Ovary (tissue), 9 donors: ENCODE results near the gene STMND1. TPM values are rescaled to one million over a fixed set of nuclear protein-coding genes. Genes with fewer than 3 reads are reported as not detected.
A peak's percentile ranks its signal among the peaks of the same experiment; 100 is the strongest.

Experiments
- DNase-seq, 5 donors: peaks; one replicate each; pipeline ENCODE4 v3.0.0-alpha.2; 2019 to 2020
- H3K27ac ChIP-seq, 2 donors: fragments of 200-600 bp; one replicate each; pipeline versions ENCODE4 v1.5.1 to v1.8.0; 2019 to 2022
- H3K27me3 ChIP-seq: fragments of 200-600 bp; one replicate; pipeline ENCODE4 v1.8.0; 2022
- H3K36me3 ChIP-seq: fragments of 200-600 bp; sonication (generic); one replicate; pipeline ENCODE4 v1.5.1; 2019
- H3K4me1 ChIP-seq: one replicate; pipeline ENCODE4 v1.8.1; 2013; ENCODE audit warnings: mild to moderate bottlenecking, moderate library complexity; ENCODE audit not compliant: insufficient read depth
- H3K4me3 ChIP-seq: fragments of 200-600 bp; sonication (generic); one replicate; pipeline ENCODE4 v1.5.1; 2017
- H3K9me3 ChIP-seq, 2 donors: fragments of 200-600 bp in 1 of 2; sonication (generic) in 1 of 2; one replicate each; pipeline versions ENCODE4 v1.5.1 to v1.8.1; 2013 to 2019; ENCODE audit warnings: mild to moderate bottlenecking in 1 of 2, moderate library complexity in 1 of 2
- CTCF ChIP-seq, 3 donors: fragments of 450-650 bp in 2 of 3; fragments of 200-600 bp in 1 of 3; IDR thresholded peaks; one replicate each; pipeline versions ENCODE4 v1.5.1 to v1.8.0; 2016 to 2022; ENCODE audit warnings: antibody characterized with exemption in 3 of 3, mild to moderate bottlenecking in 1 of 3
- EP300 ChIP-seq: sonication (generic); formaldehyde crosslinking; IDR thresholded peaks from one replicate; pipeline ENCODE4 v1.6.1; 2017; ENCODE audit warnings: antibody characterized with exemption
- POLR2A ChIP-seq: fragments of 450-650 bp; IDR thresholded peaks from one replicate; pipeline ENCODE4 v1.6.1; 2017; ENCODE audit warnings: antibody characterized with exemption, mild to moderate bottlenecking, moderate library complexity
- WGBS, 3 donors: extraction: QIAGEN DNeasy Blood & Tissue Kit in 1 of 3; methylation state at CpG; one replicate each; pipeline versions ENCODE4 v1.1.5 to v1.1.7; 2013 to 2017; 5-methylcytosine and 5-hydroxymethylcytosine counted together
- intact Hi-C, 4 donors: fragments of 100-400 bp; cut with DNase I; formaldehyde crosslinking; loops; one replicate each; pipeline versions ENCODE4 v1.11.0 to v1.15.1; 2022 to 2023
- polyA plus RNA-seq, 2 donors: library from polyadenylated mRNA; stranded (reverse); fragments of 200-250 nt in 1 of 2; fragments of 350-450 nt in 1 of 2; fragmentation: Illumina TruSeq in 1 of 2; extraction: RNeasy Lipid Tissue Mini Kit (QIAGEN cat#74804) in 1 of 2; gene quantifications; one replicate each; pipeline ENCODE4 v1.2.3, GENCODE V29; 2013 to 2014
- total RNA-seq, 7 donors: library from RNA; depleted of rRNA in 2 of 7; stranded (reverse); fragments of >200 nt in 2 of 7; fragmentation: NEBNext Ultra II Directional in 3 of 7; extraction: Animal tissue kit (Norgen Biotek cat#: 25700) in 3 of 7; gene quantifications; one replicate each; pipeline versions ENCODE4 v1.1.0 to v1.2.4, GENCODE V29; 2016 to 2023
- donor health status: DM: no; HTN: no; CAD: no; lungs with moderate emphysema.
- donor health status: DM: no; HTN: no; CAD: no.
- donor health status: Bipolar disorder and iron deficiency.
- donor health status: DM: yes; HTN: yes; CAD: no.
- donor health status: DM: no; HTN: no; CAD: no.
- donor health status: DM: yes; HTN: yes; CAD: no.

The STMND1 gene
- total and polyA plus RNA-seq, 9 donors: 0.07 to 8.6 (median 0.70) TPM; not detected in 5

- Histone ChIP-seq H3K9me3 (no peaks in the 10 kb centered on the region), H3K27me3 (no peaks in the 10 kb centered on the region), H3K27ac (no peak overlapping the region), H3K4me3 (no peak overlapping the region), H3K36me3 (no peaks in the 10 kb centered on the region), H3K4me1 (no peaks in the 10 kb centered on the region)
- WGBS, 3 donors: 57 to 68% (median 63%) methylated on average over 5 of the region's 5 CpGs
- intact Hi-C loops: no loop called here
- no peak for DNase-seq
- TF ChIP-seq CTCF (IDR thresholded peaks at IDR 0.05) (no peak), POLR2A (no peak), EP300 (no peak)
Observed at GRCh38 chr6:17081860-17082508, 19.9 kb upstream of the STMND1 start.

GRCh38 chr6:17083397-17083796 is 18.5 kb upstream of the STMND1 start:
- H3K4me3 ChIP-seq: no peak overlapping the region
- WGBS, 3 donors: 82 to 89% (median 83%) methylated on average over 3 of the region's 3 CpGs
- DNase-seq: no peak
- no peaks in the 10 kb centered on the region for H3K27me3 ChIP-seq
- no peak for TF ChIP-seq EP300
- no peak for TF ChIP-seq POLR2A
- H3K36me3 ChIP-seq: no peaks in the 10 kb centered on the region
- no peak overlapping the region for H3K27ac ChIP-seq
- H3K9me3 ChIP-seq: no peaks in the 10 kb centered on the region
- intact Hi-C loops: no loop called here
- H3K4me1 ChIP-seq: no peaks in the 10 kb centered on the region

- intact Hi-C loops: no loop called here
- H3K27ac ChIP-seq: no peak overlapping the region
- H3K36me3 ChIP-seq: no peaks in the 10 kb centered on the region
- DNase-seq: no peak
- H3K27me3 ChIP-seq: no peaks in the 10 kb centered on the region
- no peaks in the 10 kb centered on the region for H3K4me1 ChIP-seq
- TF ChIP-seq CTCF (IDR thresholded peaks at IDR 0.05): peak in 1 of 3 donors; percentile 20
- TF ChIP-seq EP300: no peak
- TF ChIP-seq POLR2A: no peak
- H3K9me3 ChIP-seq: no peaks in the 10 kb centered on the region
- WGBS, 3 donors: 32 to 34% (median 33%) methylated on average over 11 of the region's 11 CpGs
- H3K4me3 ChIP-seq: no peak overlapping the region
Observed at GRCh38 chr6:17086469-17086868, 15.4 kb upstream of the STMND1 start.

GRCh38 chr6:17088091-17088611 is 13.7 kb upstream of the STMND1 start:
- no peak for TF ChIP-seq CTCF (IDR thresholded peaks at IDR 0.05)
- no peak for TF ChIP-seq EP300
- WGBS, 3 donors: 91 to 96% (median 94%) methylated on average over 4 of the region's 4 CpGs
- intact Hi-C loops: no loop called here

GRCh38 chr6:17091122-17091521 is 10.7 kb upstream of the STMND1 start:
- 34 to 50% (median 34%) methylated on average over 3 of the region's 3 CpGs for WGBS, 3 donors
- Histone ChIP-seq H3K4me1 (no peaks in the 10 kb centered on the region), H3K36me3 (no peaks in the 10 kb centered on the region), H3K4me3 (no peak overlapping the region), H3K9me3 (no peaks in the 10 kb centered on the region), H3K27me3 (no peaks in the 10 kb centered on the region), H3K27ac (no peak overlapping the region)
- no peak for DNase-seq
- TF ChIP-seq EP300 (no peak), CTCF (IDR thresholded peaks at IDR 0.05) (no peak), POLR2A (no peak)
- intact Hi-C loops: no loop called here

More at GRCh38 chr6:17088091-17088611, 13.7 kb upstream of the STMND1 start:
- Histone ChIP-seq H3K27ac (no peak overlapping the region), H3K4me1 (no peaks in the 10 kb centered on the region), H3K9me3 (no peaks in the 10 kb centered on the region), H3K4me3 (no peak overlapping the region), H3K36me3 (no peaks in the 10 kb centered on the region), H3K27me3 (no peaks in the 10 kb centered on the region)
- no peak for DNase-seq
